Effector CD8-positive, alpha-beta T cell (primary cell): ENCODE data around the gene EXOC3L4.
"Not testable (repeated sequence)": the region's sequence is repeated elsewhere in the genome, so short reads cannot be mapped to it uniquely, and the experiment has no call there.

Experiments
- DNase-seq: peaks from one replicate; lab custom pipeline; 2025; lab: John Stamatoyannopoulos, UW
- total RNA-seq, 4 experiments: gene quantifications; one replicate each; lab custom pipeline; 2026; lab: John Stamatoyannopoulos, UW

EXOC3L4 gene
- 0 to 0.24 (median 0.04) reads per million in 4 experiments for total RNA-seq

DNA sequence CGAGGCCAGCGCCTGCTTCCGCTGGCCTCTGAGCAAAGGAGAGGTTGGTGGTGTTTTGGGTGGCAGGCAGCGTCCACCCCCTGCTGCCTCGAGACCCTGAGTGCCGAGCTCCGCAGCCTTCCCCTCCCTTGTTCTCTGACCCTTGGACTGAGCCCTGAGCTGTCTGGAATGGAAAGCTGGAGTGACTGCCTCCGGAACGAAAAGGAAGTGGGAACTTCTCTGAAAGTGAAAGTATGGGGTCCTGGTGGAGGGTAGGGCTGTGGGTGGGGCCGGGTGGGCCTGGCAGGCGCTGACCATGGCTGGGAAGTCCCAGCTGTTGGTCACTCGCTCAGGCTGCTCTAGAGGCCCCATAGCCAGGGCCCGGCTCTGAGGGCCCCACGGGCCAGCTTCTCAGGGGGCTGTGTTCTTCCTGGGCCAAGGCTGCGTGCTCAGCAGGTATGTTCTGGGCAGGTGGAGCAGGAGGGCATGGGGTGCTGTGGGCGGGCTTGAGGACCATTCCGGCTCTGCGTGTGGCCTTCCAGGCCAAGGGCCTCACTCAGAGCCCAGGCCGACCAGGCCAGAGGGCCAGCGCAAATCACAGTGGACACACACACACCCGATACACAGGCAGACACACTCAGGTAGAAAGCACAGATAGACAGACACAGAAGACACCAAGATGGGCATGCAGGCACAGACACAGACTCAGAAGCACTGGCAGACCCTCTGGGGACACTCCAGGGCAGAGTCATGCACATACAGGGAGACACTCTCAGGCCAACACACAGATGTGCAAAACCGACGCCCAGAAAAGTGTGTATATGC is at the start of gene EXOC3L4:
EXOC3L4 (plus strand) TSS at position 320 of the 804 bp plus-strand sequence. CDS start 5,495 bp downstream, outside the sequence.
- no peak for DNase-seq

DNA sequence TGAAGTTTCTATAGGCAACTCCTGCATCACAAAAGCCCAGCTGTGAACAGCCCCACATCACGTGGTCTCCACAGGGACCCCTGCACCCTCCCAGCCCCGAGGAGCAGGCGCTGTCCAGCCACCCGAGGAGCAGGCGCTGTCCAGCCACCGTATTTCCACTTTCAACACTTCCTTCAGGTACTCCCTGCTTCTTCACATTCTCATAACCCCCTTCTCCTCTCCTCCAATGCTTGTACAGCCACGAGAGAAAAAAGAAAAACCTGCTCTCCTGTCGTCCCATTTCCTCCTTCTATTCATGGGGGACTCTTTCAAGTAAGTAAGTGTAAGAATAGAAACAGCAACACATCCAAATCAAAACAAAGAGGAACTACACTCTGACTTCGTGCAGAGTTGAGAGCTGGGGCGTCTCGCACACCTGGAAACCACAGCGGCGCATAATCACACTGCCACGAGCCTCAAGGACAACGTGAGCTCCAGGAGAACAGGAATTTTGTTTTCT is 49.1 kb upstream of the EXOC3L4 start:
- no peak for DNase-seq

DNA sequence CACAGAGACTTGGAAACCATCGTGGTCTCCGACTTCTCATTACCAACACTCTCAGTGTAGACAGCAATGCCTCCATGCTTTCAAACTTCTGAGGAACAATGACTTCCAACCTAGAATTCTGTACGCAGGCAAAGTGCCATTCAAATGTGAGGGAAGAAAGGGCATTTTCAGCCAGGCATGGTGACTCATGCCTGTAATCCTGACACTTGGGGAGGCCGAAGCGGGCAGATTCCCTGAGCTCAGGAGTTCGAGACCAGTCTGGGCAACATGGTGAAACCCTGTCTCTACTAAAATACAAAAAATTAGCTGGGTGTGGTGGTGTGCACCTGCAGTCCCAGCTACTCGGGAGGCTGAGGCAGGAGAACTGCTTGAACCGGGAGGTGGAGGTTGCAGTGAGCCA is 47.1 kb upstream of the EXOC3L4 start:
- DNase-seq: not testable (repeated sequence)

DNA sequence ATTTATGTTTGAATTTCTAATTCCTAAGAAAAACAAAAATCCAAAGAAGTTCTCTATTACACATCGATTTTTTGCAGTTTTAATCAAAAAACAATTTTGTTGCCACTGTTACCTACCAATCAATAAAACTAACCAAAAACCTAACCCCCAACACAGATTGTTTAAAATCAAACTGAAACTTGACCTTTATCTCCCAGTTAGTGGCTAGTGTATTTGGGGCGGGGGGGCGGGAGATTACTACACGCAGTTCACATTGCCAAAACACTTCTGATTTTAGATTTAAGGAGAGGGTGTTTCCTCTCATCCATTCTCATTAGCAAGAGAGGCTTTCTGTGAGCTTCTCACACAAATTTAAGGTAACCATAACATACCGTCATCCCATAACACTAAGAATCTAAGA is 43.6 kb upstream of the EXOC3L4 start:
- DNase-seq: no peak

DNA sequence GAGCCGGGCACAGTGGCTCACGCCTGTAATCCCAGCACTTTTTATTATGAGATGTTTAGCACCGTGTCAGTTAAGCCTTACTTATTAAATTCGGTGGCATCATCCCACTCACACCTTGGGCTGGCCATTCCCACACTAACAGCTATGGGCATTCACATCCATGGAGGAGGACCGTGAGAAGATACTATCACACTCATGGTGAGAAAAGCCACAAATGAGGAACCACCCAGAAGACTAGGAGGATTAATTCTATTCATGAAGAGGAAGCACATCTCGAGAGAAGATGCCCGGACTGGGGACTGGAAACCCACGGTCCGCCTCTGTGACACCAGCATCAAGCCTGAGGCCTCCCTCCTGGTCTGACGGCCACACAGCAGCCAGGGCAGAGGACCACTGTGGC is 42.1 kb upstream of the EXOC3L4 start:
- DNase-seq: no peak

DNA sequence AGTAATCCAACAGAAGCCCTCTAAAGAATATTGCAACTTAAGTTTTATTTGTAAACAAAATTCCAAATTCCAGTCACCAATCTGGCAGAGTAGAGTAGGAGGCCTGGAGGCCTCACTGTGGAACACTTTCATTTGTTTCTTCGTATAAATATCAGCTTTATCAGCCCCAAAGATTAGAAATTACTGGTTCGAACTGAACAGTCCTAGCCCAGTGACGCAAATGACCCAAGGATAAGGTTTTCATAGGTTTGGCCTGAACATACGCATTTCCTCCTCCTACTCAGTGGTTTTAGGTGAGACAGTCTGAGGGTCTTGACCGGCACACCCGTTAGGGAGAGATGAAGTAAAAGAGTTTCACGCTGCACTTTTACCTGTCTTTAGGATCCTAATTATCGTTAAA is 38.8 kb upstream of the EXOC3L4 start:
- DNase-seq: no peak

DNA sequence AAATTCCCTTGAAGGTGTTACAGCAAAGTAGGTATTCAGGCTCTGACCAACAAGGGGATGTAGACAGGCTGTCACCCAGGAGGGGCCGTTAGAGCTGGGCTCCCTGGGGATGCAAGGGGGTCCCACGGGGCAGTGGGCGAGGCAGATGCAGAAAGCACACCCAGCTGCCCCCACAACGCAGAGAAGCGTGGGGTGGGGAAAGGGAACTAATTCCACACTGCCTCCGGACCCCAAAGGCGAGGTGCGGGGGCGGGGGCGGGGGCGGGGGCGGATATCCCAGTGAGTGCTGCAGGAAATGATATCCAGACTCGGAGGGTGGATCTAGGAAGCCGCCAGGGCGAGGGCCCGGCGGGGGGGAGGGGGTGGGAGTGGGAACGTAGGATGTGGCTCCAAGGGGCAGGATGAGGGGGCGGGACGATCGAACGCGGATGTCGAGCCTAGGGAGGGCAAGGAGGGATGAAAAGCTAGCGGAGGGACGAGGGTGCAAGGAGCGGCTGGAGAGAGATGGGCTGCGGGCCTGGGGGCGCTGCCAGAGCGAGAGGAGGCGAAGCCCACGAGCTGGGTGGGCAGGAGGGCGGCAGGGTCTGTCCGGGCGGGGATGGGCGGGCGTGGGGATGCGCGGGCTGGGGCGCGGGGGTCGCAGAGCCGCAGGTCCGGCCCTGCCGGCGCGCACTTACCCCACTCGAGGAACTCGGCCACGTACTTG is 38.0 kb upstream of the EXOC3L4 start:
- DNase-seq: no peak

DNA sequence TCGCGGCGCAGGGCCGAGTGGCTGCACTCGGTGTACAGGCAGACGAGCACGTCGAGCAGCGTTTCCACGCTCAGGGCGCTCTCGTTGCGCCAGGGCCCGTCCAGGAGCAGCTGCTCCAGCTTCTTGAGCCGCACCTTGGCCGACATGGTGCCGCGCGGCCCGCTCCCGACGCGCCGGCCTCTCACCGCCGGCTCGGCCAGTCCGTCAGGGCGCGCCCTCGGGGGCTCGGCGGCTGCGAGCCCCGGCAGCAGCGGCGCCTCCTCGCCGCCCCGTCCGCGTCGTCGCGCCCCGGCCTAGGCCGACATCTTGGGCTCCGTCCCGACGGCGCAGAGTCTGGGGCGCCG is 37.5 kb upstream of the EXOC3L4 start:
- DNase-seq: no peak

DNA sequence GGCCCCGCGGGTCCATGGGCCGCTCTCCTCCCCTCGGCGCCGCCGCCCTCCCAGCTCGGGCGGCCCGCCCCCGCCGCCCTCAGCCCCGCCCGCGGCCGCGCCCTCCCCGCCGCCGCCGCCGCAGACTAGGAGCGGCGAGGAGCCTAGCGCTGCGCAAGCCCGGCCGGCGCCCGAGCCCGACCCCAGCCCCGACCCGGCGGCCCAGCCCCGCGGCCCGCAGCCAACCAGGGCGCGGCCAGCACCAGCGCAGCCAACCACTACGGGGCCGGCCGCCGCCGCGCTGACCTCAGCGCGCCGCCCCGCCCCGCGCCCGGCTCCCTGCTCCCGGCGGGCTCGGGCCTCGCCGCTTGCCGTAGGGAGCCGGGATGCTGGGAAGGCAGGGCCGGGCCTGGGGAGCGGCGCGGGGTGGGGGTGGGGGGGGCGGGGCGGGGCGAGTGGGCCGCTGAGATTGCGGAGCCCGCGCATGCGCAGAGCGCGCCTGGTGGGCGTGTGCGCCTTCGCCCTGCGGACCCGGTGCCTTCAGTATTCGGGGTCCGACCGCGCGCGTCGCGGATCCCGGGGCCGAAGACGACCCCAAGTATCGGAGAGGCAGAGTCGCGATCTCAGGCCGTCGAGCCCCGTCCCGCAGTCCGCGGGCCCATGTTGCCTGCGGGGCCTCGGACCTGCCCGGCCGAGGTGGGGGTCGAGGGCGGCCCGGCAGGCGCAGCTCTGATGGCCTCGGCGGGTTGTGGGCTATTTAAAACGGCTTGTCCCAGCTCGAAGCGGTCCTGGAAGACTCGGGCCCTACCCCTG is 37.0 kb upstream of the EXOC3L4 start, which contains the start of gene CDC42BPB:
CDC42BPB (minus strand) TSS at position 178 of the 792 bp plus-strand sequence. CDS start 376 bp downstream, outside the sequence.
- DNase-seq: peak; percentile 36

DNA sequence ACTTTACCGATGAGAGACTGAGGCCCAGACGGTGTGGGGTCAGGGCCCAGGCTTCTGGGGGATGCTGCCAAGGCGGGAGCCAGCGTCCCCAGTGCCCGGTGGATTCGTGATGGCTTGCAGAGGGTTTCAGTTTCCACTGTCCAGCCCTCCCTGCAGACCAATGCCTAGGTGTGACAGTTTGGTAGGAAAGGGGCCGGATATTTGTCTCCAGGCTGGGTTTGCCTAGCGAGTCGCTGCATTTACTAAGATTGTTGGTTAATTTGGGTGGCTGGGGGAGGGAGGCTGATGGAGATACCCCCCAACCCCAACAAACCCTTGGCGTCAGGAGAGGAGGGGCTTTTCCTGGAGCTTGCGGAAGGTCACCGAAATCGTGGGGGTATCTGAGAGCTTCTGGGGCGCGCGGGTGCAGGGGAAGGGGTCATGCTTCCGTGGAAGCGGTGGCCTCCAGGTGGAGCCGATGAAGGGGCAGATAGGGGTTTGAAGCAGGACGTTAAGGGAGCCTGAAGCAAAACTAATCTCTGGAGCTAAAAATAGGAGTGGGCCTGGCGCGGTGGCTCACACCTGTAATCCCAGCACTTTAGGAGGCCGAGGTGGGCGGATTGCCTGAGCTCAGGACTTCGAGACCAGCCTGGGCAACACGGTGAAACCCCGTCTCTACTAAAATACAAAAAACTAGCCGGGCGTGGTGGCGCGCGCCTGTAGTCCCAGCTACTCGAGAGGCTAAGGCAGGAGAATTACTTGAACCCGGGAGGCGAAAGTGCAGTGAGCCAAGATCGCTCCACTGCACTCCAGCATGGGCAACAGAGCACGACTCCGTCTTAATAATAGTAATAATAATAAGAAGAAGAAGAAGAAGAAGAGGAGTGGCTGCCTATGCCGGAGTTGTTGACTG is 36.1 kb upstream of the EXOC3L4 start:
- no peak for DNase-seq

DNA sequence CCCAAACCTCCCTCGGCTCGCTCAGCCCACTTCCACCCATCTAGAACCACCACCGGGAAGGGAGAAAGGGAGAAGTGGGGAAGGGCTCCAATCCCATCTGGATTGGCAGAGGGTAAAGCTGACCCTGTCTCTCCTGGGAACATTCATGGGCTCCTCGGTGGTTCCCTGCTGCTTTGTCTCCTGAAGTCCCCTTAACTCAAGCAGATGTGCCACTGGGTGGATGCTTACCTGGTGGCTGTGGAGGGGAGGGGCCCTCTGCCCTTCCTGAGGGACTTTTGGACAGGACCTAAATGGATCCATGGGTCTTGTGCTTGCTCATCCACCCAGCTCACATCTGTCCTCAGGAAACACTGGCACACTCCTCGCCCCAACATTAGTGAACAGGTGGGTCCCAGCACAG is 35.0 kb upstream of the EXOC3L4 start:
- no peak for DNase-seq

DNA sequence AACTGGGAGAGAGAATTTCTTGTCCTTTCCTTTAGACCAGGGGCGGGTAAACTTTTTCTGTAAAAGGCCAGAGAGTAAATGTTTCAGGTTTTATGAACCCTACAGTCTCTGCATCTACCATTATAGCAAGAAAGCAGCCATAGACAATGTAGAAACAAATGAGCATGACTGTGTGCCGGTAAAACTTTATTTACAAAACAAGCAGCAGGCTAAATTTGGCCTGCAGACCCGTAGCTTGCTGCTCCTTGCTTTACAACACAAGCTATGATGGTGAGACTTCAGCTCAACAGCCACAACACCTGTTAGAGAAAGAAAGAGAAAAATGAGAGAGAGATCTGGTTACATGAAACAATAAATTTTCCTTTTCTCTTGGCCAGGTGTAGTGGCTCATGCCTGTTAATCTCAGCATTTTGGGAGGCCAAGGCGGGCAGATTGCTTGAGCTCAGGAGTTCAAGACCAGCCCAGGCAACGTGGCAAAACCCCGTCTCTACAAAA is 33.0 kb upstream of the EXOC3L4 start:
- no peak for DNase-seq

DNA sequence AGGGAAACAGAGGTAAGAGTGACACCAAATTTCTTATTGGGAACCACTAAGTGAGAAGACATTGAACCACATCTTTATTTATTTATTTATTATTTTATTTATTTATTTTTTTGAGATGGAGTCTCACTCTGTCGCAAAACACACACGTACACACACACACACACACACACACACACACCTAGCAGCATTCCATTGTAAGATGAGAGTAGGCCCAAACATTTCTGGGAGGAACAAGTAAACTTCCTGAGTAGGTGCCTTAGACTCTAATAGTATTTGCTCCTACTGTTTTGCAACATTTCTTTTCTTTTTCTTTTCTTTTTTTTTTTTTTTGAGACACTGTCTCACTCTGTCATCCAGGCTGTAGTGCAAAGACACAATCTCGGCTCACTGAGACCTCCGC is 30.1 kb upstream of the EXOC3L4 start:
- no peak for DNase-seq

DNA sequence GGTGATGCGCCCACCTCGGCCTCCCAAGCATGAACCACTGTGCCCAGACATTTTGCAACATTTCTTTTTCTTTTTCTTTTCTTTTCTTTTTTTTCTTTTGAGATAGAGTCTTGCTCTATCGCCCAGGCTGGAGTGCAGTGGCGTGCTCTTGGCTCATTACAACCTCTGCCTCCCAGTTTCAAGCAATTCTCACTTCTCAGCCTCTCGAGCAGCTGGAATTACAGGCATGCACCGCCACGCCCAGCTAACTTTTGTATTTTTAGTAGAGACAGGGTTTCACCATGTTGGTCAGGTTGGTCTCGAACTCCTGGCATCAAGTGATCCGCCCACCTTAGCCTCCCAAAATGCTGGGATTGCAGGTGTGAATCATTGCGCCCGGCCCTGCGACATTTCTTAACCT is 29.5 kb upstream of the EXOC3L4 start:
- DNase-seq: no peak

DNA sequence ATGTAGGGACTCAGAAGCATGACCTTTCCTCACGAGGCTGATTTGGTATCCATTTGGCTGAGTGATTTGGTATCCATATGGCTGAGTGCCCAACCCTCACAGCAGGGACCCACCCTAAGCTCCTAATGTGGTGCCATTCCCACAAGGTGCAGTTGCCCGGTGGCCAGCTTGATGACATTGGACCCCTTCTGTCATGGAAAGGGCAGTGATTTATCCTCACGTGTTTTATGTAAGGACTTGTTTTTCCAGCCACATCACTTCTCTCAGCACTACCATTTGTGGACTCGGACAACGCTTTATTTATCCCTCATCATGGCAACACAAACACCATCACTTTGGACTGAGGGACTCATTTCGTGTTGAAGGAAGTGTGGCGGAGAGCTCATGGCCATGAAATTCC is 28.7 kb upstream of the EXOC3L4 start:
- DNase-seq: no peak

DNA sequence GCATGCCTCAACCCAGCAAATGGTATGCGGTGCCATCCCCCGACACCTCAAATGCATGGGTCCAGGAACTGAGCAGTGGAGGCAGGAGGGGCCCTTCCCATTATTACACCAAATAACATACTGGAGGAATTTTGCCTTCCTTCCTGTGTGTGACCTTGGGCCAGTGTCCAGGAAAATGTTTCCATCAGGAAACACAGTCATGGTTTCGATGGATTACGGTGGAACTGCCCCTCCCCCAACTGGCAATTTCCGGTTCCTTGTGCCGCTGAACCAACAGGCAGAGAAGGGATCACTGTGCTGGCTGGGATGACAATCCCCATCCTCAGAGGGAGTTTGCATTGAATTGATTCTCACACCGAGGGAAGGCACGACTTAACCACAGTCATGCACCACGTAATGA is 28.1 kb upstream of the EXOC3L4 start:
- DNase-seq: no peak

DNA sequence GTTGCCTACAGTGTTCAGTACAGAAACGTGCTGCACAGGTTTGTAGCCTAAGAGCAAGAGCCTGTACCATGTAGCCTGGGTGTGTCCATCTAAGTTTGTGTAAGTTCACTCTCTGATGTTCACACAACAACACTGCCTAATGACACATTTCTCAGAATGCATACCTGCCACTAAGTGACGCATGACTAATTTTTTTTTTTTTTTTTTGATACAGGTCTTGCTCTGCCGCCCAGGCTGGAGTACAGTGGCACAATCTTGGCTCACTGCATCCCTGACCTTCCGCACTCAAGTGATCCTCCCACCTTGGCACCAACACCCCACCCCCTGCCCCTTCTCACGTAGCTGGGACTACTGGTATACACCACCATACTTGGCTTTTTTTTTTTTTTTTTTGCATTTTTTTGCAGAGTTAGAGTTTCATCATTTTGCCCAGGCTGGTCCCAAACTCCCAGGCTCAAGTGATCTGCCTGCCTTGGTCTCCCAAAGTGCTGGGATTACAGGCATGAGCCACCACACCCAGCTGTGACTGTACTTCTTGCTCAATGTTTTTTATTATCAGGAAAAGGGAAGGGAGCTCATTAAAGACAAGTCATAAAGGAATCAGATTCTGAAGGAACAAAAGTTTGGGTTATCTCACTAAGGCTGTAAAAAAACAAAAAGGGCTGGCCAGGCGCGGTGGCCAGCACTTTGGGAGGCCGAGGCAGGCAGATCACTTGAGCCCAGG is 27.1 kb upstream of the EXOC3L4 start:
- DNase-seq: no peak

DNA sequence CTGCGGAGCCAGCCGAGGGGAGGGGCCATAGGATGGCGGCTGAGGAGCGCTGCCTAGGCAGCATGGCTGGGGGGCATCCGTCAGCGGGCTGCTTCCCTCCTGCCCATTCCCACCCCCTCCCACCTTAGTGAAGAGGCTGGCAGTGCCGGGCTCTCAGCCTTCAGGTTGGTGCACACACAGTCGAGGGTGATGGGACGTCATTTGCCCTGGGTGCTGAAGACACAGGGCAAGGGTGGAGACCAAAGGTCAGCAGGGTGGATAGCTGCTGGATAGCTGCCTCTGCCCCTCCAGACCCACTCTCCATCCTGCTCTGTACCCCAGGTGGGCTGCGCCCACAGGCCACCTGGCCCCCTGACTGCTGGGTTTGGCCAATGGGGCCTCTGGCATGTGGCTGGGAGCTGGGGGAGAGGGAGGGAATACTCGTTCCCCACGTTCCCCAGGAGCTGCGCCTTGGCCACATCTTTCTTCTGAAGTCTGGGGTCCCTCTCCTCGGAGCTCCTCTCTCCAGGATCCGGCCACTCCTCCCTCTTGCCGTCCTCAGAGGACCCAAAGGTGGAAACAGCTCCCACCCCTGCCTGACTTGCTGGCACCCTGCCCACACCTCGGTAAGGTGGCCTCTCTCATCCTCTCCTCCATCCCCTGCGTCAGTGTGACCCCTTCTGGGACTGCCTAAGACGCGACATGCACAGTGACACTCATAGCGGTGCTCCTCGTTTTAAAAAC is 26.0 kb upstream of the EXOC3L4 start:
- no peak for DNase-seq

DNA sequence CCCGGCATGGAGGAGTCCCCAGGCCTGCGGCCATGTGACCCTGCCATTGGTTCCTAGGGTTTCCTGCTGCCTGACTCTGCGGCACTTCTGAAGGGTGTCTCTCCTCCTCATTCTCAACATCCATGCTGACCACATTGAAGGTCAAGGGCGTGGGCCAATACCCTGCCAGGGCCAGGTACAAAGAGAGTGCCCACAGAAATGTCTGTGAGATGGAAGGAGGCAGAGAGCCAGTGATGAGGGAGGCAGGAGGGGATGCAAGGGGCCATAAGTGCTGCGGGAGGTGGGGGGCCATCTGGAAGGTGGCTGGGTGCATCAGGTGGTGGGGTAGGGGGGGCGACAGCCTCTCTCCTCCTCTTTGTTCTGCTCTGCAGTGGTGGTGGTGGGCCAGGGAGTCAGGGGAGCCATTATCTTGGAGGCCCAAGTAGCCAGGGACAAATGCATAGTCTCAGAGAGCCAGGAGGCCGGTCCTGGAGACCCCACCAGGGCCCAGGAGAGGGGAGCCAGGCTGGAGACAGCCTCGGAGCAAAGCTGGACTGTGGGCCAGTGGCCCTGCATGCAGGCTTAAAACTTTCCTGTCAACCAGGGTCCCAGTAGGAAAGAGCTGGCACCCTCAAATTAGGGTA is 24.2 kb upstream of the EXOC3L4 start:
- DNase-seq: no peak
